PFSK-1 (cell line): ENCODE results near the gene CFAP77.

ENCODE experiments used
- POLR2AphosphoS5 ChIP-seq: IDR thresholded peaks from 2 replicates; pipeline ENCODE4 v1.6.1; 2012; ENCODE audit warnings: low read depth, mild to moderate bottlenecking, control low read depth, low read length, moderate library complexity
- TAF1 ChIP-seq: IDR thresholded peaks from 2 replicates; pipeline ENCODE4 v1.6.1; 2012; ENCODE audit warnings: low read length, control low read depth, borderline replicate concordance; ENCODE audit not compliant: insufficient read depth
- TF ChIP-seq, protein P1 (sequence below), 2 experiments: IDR thresholded peaks; 2 replicates each; pipeline versions ENCODE4 v1.6.1 to v1.8.0; 2011 to 2012; ENCODE audit warnings: low read depth in 2 of 2, low read length in 2 of 2, control low read depth in 1 of 2, inconsistent platforms in 1 of 2, mild to moderate bottlenecking in 1 of 2, moderate library complexity in 1 of 2; ENCODE audit not compliant: insufficient read depth in 1 of 2

DNA sequence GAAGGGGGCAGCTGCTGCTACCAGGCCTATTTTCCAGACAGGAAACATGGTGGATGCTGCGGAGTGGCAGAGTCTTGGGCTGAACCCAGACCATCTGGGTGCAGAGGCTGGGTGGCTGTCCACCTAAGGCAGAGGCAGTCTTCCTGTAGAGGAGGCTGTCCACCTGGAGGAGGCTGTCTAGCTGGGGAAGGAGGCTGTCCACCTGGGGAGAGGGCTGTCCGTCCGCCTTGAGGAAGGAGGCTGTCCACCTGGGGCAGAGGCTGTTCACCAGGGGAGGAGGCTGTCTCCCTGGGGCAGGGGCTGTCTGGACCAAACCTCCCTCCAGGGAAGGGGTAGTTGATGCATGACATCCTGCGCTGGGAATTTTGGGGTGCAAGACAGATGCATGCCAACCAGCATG lies 133.2 kb downstream of the CFAP77 start:
- no peak for TF ChIP-seq POLR2AphosphoS5
- TF ChIP-seq, protein P1, sequence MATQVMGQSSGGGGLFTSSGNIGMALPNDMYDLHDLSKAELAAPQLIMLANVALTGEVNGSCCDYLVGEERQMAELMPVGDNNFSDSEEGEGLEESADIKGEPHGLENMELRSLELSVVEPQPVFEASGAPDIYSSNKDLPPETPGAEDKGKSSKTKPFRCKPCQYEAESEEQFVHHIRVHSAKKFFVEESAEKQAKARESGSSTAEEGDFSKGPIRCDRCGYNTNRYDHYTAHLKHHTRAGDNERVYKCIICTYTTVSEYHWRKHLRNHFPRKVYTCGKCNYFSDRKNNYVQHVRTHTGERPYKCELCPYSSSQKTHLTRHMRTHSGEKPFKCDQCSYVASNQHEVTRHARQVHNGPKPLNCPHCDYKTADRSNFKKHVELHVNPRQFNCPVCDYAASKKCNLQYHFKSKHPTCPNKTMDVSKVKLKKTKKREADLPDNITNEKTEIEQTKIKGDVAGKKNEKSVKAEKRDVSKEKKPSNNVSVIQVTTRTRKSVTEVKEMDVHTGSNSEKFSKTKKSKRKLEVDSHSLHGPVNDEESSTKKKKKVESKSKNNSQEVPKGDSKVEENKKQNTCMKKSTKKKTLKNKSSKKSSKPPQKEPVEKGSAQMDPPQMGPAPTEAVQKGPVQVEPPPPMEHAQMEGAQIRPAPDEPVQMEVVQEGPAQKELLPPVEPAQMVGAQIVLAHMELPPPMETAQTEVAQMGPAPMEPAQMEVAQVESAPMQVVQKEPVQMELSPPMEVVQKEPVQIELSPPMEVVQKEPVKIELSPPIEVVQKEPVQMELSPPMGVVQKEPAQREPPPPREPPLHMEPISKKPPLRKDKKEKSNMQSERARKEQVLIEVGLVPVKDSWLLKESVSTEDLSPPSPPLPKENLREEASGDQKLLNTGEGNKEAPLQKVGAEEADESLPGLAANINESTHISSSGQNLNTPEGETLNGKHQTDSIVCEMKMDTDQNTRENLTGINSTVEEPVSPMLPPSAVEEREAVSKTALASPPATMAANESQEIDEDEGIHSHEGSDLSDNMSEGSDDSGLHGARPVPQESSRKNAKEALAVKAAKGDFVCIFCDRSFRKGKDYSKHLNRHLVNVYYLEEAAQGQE (IDR thresholded peaks at IDR 0.05; ENCODE audit: insufficient read depth in 1 of 2, low read depth in 2 of 2, low read length in 2 of 2) = no peak
- no peak for TF ChIP-seq TAF1
